ENCODE measurements around the gene RFX7.

DNA sequence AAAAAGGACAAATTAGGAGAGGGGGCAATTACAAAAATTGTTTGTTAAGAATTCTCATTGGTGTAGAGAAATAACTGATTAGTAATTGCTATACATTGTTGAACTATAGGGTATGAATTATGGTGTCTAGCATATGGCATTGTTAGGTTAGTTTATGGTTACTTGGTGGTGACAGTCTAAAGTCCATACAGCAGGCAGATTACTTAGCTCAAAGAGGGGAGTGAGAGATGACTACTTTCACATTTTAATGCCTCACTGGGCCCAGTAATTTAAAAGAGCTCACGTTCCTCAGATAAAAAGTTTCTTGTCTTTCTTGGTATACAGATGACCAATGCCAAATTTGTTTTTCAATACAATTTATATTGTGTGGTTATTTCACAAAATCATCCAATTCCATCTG is 137.8 kb downstream of the RFX7 start:
- TF ChIP-seq EZH2 (IDR thresholded peaks at IDR 0.05; ENCODE audit: borderline replicate concordance, low read depth, low read length, poor library complexity, severe bottlenecking) = no peak
- TF ChIP-seq, protein P1, sequence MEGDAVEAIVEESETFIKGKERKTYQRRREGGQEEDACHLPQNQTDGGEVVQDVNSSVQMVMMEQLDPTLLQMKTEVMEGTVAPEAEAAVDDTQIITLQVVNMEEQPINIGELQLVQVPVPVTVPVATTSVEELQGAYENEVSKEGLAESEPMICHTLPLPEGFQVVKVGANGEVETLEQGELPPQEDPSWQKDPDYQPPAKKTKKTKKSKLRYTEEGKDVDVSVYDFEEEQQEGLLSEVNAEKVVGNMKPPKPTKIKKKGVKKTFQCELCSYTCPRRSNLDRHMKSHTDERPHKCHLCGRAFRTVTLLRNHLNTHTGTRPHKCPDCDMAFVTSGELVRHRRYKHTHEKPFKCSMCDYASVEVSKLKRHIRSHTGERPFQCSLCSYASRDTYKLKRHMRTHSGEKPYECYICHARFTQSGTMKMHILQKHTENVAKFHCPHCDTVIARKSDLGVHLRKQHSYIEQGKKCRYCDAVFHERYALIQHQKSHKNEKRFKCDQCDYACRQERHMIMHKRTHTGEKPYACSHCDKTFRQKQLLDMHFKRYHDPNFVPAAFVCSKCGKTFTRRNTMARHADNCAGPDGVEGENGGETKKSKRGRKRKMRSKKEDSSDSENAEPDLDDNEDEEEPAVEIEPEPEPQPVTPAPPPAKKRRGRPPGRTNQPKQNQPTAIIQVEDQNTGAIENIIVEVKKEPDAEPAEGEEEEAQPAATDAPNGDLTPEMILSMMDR (conservative IDR thresholded peaks at IDR 0.05; ENCODE audit: low read depth, low read length) = no peak
